Breast epithelium (tissue), 4 donors: Measurements from ENCODE around the gene ISG15. TPM values are rescaled to one million over a fixed set of nuclear protein-coding genes. Genes with fewer than 3 reads are reported as not detected.
"Not testable (repeated sequence)": the region's sequence is repeated elsewhere in the genome, so short reads cannot be mapped to it uniquely, and the experiment has no call there.

ENCODE experiments used
- DNase-seq, 2 donors: peaks; one replicate each; pipeline ENCODE4 v3.0.0-alpha.2; 2019; ENCODE audit warnings: low spot score in 2 of 2
- H3K27ac ChIP-seq, 2 donors: fragments of 200-600 bp; sonication (generic) in 1 of 2; one replicate each; pipeline ENCODE4 v1.5.1; 2016 to 2019; ENCODE audit warnings: mild to moderate bottlenecking in 1 of 2
- H3K27me3 ChIP-seq, 2 donors: fragments of 200-600 bp; sonication (generic) in 1 of 2; one replicate each; pipeline versions ENCODE4 v1.5.1 to v1.6.0; 2017 to 2019; ENCODE audit warnings: control low read depth in 1 of 2, mild to moderate bottlenecking in 1 of 2
- H3K36me3 ChIP-seq: fragments of 200-600 bp; one replicate; pipeline ENCODE4 v1.5.1; 2019
- H3K4me1 ChIP-seq, 2 donors: fragments of 200-600 bp; sonication (generic); one replicate each; pipeline ENCODE4 v1.5.1; 2016 to 2019; ENCODE audit warnings: control low read depth in 1 of 2
- H3K4me3 ChIP-seq, 3 donors: fragments of 200-600 bp; sonication (generic); 1 replicate in 2 of 3; 2 replicates in 1 of 3; pipeline ENCODE4 v1.5.1; 2016 to 2019; ENCODE audit warnings: mild to moderate bottlenecking in 3 of 3, moderate library complexity in 2 of 3
- H3K9me3 ChIP-seq, 2 donors: fragments of 200-600 bp; sonication (generic) in 1 of 2; one replicate each; pipeline ENCODE4 v1.5.1; 2016 to 2019; ENCODE audit warnings: control low read depth in 1 of 2
- POLR2A ChIP-seq: fragments of 450-650 bp; IDR thresholded peaks from one replicate; pipeline ENCODE4 v1.6.1; 2016; ENCODE audit warnings: antibody characterized with exemption, mild to moderate bottlenecking, moderate library complexity
- POLR2AphosphoS5 ChIP-seq, 3 donors: sonication (generic); formaldehyde crosslinking; IDR thresholded peaks; one replicate each; pipeline ENCODE4 v1.6.1; 2017; ENCODE audit warnings: antibody characterized with exemption in 3 of 3
- intact Hi-C: fragments of 100-400 bp; cut with DNase I; formaldehyde crosslinking; loops from one replicate; pipeline ENCODE4 v1.15.1; 2023; ENCODE audit warnings: low total_unique reads
- total RNA-seq, 3 donors: library from RNA; depleted of rRNA; stranded (reverse); fragments of >200 nt; gene quantifications; one replicate each; pipeline ENCODE4 v1.1.0, GENCODE V29; 2016
- TF ChIP-seq, protein P1 (sequence below), 3 donors: fragments of 450-650 bp; IDR thresholded peaks; one replicate each; pipeline ENCODE4 v1.5.1; 2016 to 2017; ENCODE audit warnings: antibody characterized with exemption in 3 of 3, mild to moderate bottlenecking in 3 of 3, moderate library complexity in 3 of 3

Gene ISG15
- total RNA-seq, 3 donors from 2014 or later = 15.5 to 31.5 (median 18.0) TPM

- intact Hi-C loops = no loop called here
- Histone ChIP-seq H3K27ac (no peak overlapping the region), H3K4me3 (peak overlapping the region in 2 of 3 donors; percentile 28 to 40), H3K9me3 (no peaks in the 10 kb centered on the region), H3K4me1 (no peaks in the 10 kb centered on the region), H3K36me3 (no peaks in the 10 kb centered on the region), H3K27me3 (peaks cover 0 to 18% of the 10 kb centered on the region in 2 donors)
- no peak for TF ChIP-seq POLR2AphosphoS5 (IDR thresholded peaks at IDR 0.05)
- TF ChIP-seq, protein P1, sequence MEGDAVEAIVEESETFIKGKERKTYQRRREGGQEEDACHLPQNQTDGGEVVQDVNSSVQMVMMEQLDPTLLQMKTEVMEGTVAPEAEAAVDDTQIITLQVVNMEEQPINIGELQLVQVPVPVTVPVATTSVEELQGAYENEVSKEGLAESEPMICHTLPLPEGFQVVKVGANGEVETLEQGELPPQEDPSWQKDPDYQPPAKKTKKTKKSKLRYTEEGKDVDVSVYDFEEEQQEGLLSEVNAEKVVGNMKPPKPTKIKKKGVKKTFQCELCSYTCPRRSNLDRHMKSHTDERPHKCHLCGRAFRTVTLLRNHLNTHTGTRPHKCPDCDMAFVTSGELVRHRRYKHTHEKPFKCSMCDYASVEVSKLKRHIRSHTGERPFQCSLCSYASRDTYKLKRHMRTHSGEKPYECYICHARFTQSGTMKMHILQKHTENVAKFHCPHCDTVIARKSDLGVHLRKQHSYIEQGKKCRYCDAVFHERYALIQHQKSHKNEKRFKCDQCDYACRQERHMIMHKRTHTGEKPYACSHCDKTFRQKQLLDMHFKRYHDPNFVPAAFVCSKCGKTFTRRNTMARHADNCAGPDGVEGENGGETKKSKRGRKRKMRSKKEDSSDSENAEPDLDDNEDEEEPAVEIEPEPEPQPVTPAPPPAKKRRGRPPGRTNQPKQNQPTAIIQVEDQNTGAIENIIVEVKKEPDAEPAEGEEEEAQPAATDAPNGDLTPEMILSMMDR (IDR thresholded peaks at IDR 0.05) = peak in 2 of 3 donors; percentile 47 to 68
- no peak for TF ChIP-seq POLR2A
- DNase-seq = no peak
Measured at GRCh38 chr1:983798-984475, 29.4 kb upstream of the ISG15 start.

DNA sequence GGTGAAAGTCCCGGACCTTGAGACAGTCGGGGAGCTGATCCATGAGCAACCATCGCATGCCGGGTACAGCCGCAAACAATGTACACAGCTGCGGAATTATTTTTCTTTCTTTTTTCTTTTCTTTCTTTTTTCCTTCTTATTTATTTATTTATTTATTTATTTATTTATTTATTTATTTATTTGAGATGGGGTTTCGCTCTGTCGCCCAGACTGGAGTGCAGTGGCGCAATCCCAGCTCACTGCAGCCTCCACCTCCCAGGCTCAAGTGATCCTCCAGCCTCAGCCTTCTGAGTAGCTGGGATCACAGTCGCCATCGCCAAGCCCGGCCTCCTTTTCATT lies 28.9 kb upstream of the ISG15 start:
- intact Hi-C loops = no loop called here
- no peak overlapping the region for H3K27ac ChIP-seq
- H3K4me3 ChIP-seq = peak overlapping the region in 2 of 3 donors; percentile 28 to 40
- no peak for DNase-seq
- H3K9me3 ChIP-seq = no peaks in the 10 kb centered on the region
- H3K27me3 ChIP-seq = peaks cover 0 to 18% of the 10 kb centered on the region in 2 donors
- TF ChIP-seq POLR2AphosphoS5 (IDR thresholded peaks at IDR 0.05) = no peak
- TF ChIP-seq, protein P1 (IDR thresholded peaks at IDR 0.05) = peak in 1 of 3 donors; percentile 32
- no peaks in the 10 kb centered on the region for H3K36me3 ChIP-seq
- H3K4me1 ChIP-seq = no peaks in the 10 kb centered on the region

GRCh38 chr1:985126-985525 lies 28.2 kb upstream of the ISG15 start:
- intact Hi-C loops = no loop called here
- Histone ChIP-seq H3K4me3 (no peak overlapping the region), H3K4me1 (no peaks in the 10 kb centered on the region), H3K36me3 (no peaks in the 10 kb centered on the region), H3K9me3 (no peaks in the 10 kb centered on the region), H3K27me3 (peaks cover 0 to 18% of the 10 kb centered on the region in 2 donors), H3K27ac (no peak overlapping the region)
- DNase-seq = no peak
- TF ChIP-seq POLR2A (no peak), POLR2AphosphoS5 (IDR thresholded peaks at IDR 0.05) (no peak)
- TF ChIP-seq, protein P1 (IDR thresholded peaks at IDR 0.05) = no peak

- peaks cover 0 to 11% of the 10 kb centered on the region in 2 donors for H3K27me3 ChIP-seq
- intact Hi-C loops, H3K36me3 ChIP-seq, DNase-seq, H3K9me3 ChIP-seq, H3K4me3 ChIP-seq, H3K27ac ChIP-seq, H3K4me1 ChIP-seq: not testable (repeated sequence)
Measured at GRCh38 chr1:988061-988460, 25.2 kb upstream of the ISG15 start.

DNA sequence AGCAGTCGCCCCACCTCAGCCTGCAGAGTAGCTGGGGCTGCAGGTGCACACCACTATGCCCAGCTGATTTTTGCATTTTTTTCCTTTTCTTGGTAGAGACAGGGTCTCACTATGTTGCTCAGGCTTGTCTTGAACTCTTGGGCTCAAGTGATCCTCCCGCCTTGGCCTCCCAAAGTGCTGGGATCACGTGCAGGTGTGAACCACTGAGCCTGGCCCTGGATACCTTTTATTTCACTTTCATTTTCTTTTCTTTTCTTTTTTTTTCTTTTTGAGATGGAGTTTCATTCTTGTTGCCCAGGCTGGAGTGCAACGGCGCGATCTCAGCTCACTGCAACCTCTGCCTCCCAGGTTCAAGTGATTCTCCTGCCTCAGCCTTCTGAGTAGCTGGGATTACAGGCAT lies 22.0 kb upstream of the ISG15 start:
- H3K4me1 ChIP-seq, intact Hi-C loops, DNase-seq, H3K27me3 ChIP-seq, H3K9me3 ChIP-seq, H3K4me3 ChIP-seq, H3K27ac ChIP-seq, H3K36me3 ChIP-seq: not testable (repeated sequence)

GRCh38 chr1:991895-992294 lies 21.4 kb upstream of the ISG15 start:
- H3K27ac ChIP-seq = no peak overlapping the region
- H3K36me3 ChIP-seq = no peaks in the 10 kb centered on the region
- H3K9me3 ChIP-seq = peaks cover 6 to 8% of the 10 kb centered on the region in 2 donors
- H3K4me1 ChIP-seq = no peaks in the 10 kb centered on the region
- DNase-seq = no peak
- H3K27me3 ChIP-seq = no peaks in the 10 kb centered on the region
- TF ChIP-seq, protein P1 (IDR thresholded peaks at IDR 0.05) = no peak
- TF ChIP-seq POLR2A = no peak
- no peak for TF ChIP-seq POLR2AphosphoS5 (IDR thresholded peaks at IDR 0.05)
- no peak overlapping the region for H3K4me3 ChIP-seq
- intact Hi-C loops = no loop called here
